ENCODE data around the gene SUN5. TPM values are rescaled to one million over a fixed set of nuclear protein-coding genes. Genes with fewer than 3 reads are reported as not detected.

The SUN5 gene
- total RNA-seq, 1 experiment from 2014 or later, result not detected

DNA sequence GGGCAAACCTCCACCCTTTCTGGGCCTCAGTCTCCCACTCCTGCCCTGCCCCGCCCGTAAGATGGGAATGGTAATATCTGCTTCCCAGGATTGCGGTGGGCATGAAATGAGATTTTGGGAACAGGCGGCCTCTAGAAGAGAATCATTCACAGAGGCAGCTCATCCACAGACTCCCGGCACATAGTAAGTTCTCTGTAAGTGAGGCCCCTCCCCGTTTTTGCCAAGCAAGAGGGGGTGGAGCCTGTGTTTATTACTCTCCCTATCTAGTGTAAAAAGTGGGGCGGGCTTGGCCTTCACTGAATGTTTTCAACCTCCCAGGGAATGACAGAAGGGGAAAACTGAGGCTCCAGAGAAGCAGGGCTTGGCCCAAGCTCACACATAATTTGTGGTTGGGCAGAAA lies 20.0 kb downstream of the SUN5 start:
- ATAC-seq, result peak; percentile 75

DNA sequence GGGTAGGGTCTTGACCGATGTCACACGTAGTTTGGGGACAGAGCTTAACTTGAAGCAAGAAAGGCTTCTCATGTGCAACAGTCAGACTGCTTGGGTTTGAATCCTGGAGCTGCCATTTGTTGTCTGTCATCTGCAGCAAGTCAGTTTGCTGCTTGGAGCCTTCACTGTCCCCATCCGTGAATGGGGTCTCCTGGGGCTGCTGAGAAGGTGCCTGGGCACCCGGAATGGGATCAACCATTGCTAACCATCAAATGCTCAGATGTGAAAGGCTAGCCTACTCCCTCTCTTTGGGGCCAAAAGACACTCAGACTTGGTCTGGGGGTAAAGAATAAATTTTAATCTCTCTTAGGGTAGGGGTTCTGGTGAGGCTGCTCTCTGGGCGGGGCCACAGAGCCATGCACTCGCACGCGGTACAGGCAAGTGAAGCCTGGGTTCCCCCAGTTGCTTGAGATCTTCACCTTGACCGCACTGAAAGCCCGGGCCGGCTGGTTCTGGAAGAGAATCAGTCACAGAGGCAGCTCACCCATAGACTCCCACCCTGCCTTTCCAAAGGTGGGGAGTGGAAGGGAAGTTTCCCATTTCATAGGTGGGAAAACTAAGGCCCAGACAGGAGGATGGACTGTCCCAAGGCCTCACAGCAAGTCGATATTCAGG lies 20.6 kb downstream of the SUN5 start:
- Mint-ChIP-seq H3K9me3 (no peaks in the 10 kb centered on the region), H3K4me1 (0 out of 2 replicates have a peak, but pooled peaks cover 4% of the 10 kb centered on the region), H3K36me3 (no peaks in the 10 kb centered on the region), H3K4me3 (no peak overlapping the region), H3K27me3 (ENCODE audit: low read depth) (no peaks in the 10 kb centered on the region), H3K27ac (no peak overlapping the region)
- CTCF ChIA-PET, result interaction anchor here (0.6 to 3.5 kb wide), 5 partner anchors 12 to 316 kb away, joined by 3 to 15 read pairs (median 4); no protein-coding TSS in a partner anchor
- DNase-seq (ENCODE audit: low spot score), result no peak
- TF ChIP-seq NFATC4 (CRISPR knock-in tag; IDR thresholded peaks at IDR 0.05), result no peak
- TF ChIP-seq, protein P1, sequence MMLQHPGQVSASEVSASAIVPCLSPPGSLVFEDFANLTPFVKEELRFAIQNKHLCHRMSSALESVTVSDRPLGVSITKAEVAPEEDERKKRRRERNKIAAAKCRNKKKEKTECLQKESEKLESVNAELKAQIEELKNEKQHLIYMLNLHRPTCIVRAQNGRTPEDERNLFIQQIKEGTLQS (CRISPR knock-in tag; conservative IDR thresholded peaks at IDR 0.05), result no peak
- TF ChIP-seq HMGA2 (CRISPR knock-in tag; IDR thresholded peaks at IDR 0.05), result no peak
- TF ChIP-seq, protein P2, sequence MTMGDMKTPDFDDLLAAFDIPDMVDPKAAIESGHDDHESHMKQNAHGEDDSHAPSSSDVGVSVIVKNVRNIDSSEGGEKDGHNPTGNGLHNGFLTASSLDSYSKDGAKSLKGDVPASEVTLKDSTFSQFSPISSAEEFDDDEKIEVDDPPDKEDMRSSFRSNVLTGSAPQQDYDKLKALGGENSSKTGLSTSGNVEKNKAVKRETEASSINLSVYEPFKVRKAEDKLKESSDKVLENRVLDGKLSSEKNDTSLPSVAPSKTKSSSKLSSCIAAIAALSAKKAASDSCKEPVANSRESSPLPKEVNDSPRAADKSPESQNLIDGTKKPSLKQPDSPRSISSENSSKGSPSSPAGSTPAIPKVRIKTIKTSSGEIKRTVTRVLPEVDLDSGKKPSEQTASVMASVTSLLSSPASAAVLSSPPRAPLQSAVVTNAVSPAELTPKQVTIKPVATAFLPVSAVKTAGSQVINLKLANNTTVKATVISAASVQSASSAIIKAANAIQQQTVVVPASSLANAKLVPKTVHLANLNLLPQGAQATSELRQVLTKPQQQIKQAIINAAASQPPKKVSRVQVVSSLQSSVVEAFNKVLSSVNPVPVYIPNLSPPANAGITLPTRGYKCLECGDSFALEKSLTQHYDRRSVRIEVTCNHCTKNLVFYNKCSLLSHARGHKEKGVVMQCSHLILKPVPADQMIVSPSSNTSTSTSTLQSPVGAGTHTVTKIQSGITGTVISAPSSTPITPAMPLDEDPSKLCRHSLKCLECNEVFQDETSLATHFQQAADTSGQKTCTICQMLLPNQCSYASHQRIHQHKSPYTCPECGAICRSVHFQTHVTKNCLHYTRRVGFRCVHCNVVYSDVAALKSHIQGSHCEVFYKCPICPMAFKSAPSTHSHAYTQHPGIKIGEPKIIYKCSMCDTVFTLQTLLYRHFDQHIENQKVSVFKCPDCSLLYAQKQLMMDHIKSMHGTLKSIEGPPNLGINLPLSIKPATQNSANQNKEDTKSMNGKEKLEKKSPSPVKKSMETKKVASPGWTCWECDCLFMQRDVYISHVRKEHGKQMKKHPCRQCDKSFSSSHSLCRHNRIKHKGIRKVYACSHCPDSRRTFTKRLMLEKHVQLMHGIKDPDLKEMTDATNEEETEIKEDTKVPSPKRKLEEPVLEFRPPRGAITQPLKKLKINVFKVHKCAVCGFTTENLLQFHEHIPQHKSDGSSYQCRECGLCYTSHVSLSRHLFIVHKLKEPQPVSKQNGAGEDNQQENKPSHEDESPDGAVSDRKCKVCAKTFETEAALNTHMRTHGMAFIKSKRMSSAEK (CRISPR knock-in tag; IDR thresholded peaks at IDR 0.05; ENCODE audit: borderline replicate concordance), result no peak
- ATAC-seq, result no peak
- POLR2A ChIA-PET, result no interaction called here

More for the DNA sequence above, 20.0 kb downstream of the SUN5 start:
- no peaks in the 10 kb centered on the region for H3K36me3 Mint-ChIP-seq
- H3K4me1 Mint-ChIP-seq, result 0 out of 2 replicates have a peak, but pooled peaks cover 4% of the 10 kb centered on the region
- no peak overlapping the region for H3K4me3 Mint-ChIP-seq
- no peaks in the 10 kb centered on the region for H3K9me3 Mint-ChIP-seq
- ChIA-PET POLR2A (interaction anchor here (0.5 kb wide), 1 partner anchor 22 kb away, joined by 3 read pairs; no protein-coding TSS in a partner anchor), CTCF (interaction anchor here (0.5 to 3.5 kb wide), 5 partner anchors 11 to 315 kb away, joined by 3 to 15 read pairs (median 4); no protein-coding TSS in a partner anchor)
- DNase-seq (ENCODE audit: low spot score), result no peak
- TF ChIP-seq, protein P3, sequence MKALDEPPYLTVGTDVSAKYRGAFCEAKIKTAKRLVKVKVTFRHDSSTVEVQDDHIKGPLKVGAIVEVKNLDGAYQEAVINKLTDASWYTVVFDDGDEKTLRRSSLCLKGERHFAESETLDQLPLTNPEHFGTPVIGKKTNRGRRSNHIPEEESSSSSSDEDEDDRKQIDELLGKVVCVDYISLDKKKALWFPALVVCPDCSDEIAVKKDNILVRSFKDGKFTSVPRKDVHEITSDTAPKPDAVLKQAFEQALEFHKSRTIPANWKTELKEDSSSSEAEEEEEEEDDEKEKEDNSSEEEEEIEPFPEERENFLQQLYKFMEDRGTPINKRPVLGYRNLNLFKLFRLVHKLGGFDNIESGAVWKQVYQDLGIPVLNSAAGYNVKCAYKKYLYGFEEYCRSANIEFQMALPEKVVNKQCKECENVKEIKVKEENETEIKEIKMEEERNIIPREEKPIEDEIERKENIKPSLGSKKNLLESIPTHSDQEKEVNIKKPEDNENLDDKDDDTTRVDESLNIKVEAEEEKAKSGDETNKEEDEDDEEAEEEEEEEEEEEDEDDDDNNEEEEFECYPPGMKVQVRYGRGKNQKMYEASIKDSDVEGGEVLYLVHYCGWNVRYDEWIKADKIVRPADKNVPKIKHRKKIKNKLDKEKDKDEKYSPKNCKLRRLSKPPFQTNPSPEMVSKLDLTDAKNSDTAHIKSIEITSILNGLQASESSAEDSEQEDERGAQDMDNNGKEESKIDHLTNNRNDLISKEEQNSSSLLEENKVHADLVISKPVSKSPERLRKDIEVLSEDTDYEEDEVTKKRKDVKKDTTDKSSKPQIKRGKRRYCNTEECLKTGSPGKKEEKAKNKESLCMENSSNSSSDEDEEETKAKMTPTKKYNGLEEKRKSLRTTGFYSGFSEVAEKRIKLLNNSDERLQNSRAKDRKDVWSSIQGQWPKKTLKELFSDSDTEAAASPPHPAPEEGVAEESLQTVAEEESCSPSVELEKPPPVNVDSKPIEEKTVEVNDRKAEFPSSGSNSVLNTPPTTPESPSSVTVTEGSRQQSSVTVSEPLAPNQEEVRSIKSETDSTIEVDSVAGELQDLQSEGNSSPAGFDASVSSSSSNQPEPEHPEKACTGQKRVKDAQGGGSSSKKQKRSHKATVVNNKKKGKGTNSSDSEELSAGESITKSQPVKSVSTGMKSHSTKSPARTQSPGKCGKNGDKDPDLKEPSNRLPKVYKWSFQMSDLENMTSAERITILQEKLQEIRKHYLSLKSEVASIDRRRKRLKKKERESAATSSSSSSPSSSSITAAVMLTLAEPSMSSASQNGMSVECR (CRISPR knock-in tag; IDR thresholded peaks at IDR 0.05; ENCODE audit: borderline replicate concordance), result no peak
- no peak for TF ChIP-seq ETV6 (CRISPR knock-in tag; IDR thresholded peaks at IDR 0.05)
- TF ChIP-seq, protein P4, sequence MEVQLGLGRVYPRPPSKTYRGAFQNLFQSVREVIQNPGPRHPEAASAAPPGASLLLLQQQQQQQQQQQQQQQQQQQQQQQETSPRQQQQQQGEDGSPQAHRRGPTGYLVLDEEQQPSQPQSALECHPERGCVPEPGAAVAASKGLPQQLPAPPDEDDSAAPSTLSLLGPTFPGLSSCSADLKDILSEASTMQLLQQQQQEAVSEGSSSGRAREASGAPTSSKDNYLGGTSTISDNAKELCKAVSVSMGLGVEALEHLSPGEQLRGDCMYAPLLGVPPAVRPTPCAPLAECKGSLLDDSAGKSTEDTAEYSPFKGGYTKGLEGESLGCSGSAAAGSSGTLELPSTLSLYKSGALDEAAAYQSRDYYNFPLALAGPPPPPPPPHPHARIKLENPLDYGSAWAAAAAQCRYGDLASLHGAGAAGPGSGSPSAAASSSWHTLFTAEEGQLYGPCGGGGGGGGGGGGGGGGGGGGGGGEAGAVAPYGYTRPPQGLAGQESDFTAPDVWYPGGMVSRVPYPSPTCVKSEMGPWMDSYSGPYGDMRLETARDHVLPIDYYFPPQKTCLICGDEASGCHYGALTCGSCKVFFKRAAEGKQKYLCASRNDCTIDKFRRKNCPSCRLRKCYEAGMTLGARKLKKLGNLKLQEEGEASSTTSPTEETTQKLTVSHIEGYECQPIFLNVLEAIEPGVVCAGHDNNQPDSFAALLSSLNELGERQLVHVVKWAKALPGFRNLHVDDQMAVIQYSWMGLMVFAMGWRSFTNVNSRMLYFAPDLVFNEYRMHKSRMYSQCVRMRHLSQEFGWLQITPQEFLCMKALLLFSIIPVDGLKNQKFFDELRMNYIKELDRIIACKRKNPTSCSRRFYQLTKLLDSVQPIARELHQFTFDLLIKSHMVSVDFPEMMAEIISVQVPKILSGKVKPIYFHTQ (CRISPR knock-in tag; IDR thresholded peaks at IDR 0.05), result no peak
- TF ChIP-seq ELF4 (CRISPR knock-in tag; IDR thresholded peaks at IDR 0.05; ENCODE audit: low read depth), result no peak
- no peak for TF ChIP-seq ZNF232 (CRISPR knock-in tag; IDR thresholded peaks at IDR 0.05)
- no peak for TF ChIP-seq JUN (CRISPR knock-in tag; IDR thresholded peaks at IDR 0.05)
- TF ChIP-seq, protein P5, sequence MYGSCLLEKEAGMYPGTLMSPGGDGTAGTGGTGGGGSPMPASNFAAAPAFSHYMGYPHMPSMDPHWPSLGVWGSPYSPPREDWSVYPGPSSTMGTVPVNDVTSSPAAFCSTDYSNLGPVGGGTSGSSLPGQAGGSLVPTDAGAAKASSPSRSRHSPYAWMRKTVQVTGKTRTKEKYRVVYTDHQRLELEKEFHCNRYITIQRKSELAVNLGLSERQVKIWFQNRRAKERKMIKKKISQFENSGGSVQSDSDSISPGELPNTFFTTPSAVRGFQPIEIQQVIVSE (CRISPR knock-in tag; IDR thresholded peaks at IDR 0.05; ENCODE audit: borderline replicate concordance), result no peak
- TF ChIP-seq HMGA2 (CRISPR knock-in tag; IDR thresholded peaks at IDR 0.05), result no peak
- no peak for TF ChIP-seq ZNF396 (CRISPR knock-in tag; IDR thresholded peaks at IDR 0.05; ENCODE audit: borderline replicate concordance)
- TF ChIP-seq ZNF138 (CRISPR knock-in tag; conservative IDR thresholded peaks at IDR 0.05), result no peak
- TF ChIP-seq, protein P6, sequence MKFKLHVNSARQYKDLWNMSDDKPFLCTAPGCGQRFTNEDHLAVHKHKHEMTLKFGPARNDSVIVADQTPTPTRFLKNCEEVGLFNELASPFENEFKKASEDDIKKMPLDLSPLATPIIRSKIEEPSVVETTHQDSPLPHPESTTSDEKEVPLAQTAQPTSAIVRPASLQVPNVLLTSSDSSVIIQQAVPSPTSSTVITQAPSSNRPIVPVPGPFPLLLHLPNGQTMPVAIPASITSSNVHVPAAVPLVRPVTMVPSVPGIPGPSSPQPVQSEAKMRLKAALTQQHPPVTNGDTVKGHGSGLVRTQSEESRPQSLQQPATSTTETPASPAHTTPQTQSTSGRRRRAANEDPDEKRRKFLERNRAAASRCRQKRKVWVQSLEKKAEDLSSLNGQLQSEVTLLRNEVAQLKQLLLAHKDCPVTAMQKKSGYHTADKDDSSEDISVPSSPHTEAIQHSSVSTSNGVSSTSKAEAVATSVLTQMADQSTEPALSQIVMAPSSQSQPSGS (CRISPR knock-in tag; IDR thresholded peaks at IDR 0.05; ENCODE audit: borderline replicate concordance, low read depth), result no peak
- no peak for TF ChIP-seq ZNF317 (CRISPR knock-in tag; IDR thresholded peaks at IDR 0.05; ENCODE audit: borderline replicate concordance, low read depth)
- TF ChIP-seq JAZF1 (CRISPR knock-in tag; IDR thresholded peaks at IDR 0.05), result no peak
- no peaks in the 10 kb centered on the region for H3K27me3 Mint-ChIP-seq (ENCODE audit: low read depth)
- H3K27ac Mint-ChIP-seq, result no peak overlapping the region
